ENCODE measurements around the gene GDI1. TPM values are rescaled to one million over a fixed set of nuclear protein-coding genes. Genes with fewer than 3 reads are reported as not detected.

Gene GDI1
- total RNA-seq, 1 experiment from 2014 or later, result 116 TPM

DNA sequence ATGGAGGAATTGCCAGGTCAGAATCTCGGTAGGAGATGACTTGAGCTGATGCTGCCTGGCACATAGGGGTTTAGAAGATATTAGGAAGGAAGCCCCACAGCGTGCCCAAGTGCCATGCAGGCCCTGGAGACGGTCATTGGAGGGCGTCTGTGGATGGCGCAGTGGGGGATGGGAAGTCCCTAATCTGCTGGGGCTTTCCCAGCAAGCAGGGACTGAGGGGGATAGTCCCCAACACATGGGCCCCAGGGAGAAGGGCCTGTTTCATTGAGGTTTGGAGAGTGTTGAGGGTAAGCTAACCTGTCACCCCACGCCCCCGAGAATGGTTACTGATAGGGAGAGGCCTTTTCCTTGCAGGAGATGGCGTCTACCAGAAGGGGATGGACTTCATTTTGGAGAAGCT, 17.8 kb upstream of the GDI1 start:
- TF ChIP-seq EZH2 (IDR thresholded peaks at IDR 0.05; ENCODE audit: low read depth), result no peak
- TF ChIP-seq CTCF (conservative IDR thresholded peaks at IDR 0.05), result no peak
- Histone ChIP-seq H3K9me3 (ENCODE audit: insufficient read depth, low read depth) (no peaks in the 10 kb centered on the region), H2AFZ (no peak overlapping the region), H3K4me1 (replicated peaks; ENCODE audit: insufficient read depth) (no peaks in the 10 kb centered on the region), H3K9me2 (ENCODE audit: insufficient read depth) (no peaks in the 10 kb centered on the region), H3F3A (ENCODE audit: insufficient read depth, low read depth) (no peaks in the 10 kb centered on the region), H4K20me1 (ENCODE audit: insufficient read depth) (no peaks in the 10 kb centered on the region), H3K27ac (no peak overlapping the region), H3K36me3 (ENCODE audit: low read depth) (no peaks in the 10 kb centered on the region), H3K27me3 (ENCODE audit: insufficient read depth, low read depth) (no peaks in the 10 kb centered on the region), H3K4me2 (no peak overlapping the region), H3K79me2 (ENCODE audit: low read depth) (no peaks in the 10 kb centered on the region), H3K4me3 (no peak overlapping the region)
- intact Hi-C loops (cut with micrococcal nuclease; ENCODE audit: unreplicated experiment), result no loop called here
- ChIA-PET POLR2A (ENCODE audit: unreplicated experiment) (interaction anchor here (0.6 to 0.7 kb wide), 2 partner anchors 50 to 89 kb away, joined by 3 to 9 read pairs; no protein-coding TSS in a partner anchor), CTCF (no interaction called here)
- BruUV-seq (replicated peaks), result no TSS peak
- no peak for DNase-seq

DNA sequence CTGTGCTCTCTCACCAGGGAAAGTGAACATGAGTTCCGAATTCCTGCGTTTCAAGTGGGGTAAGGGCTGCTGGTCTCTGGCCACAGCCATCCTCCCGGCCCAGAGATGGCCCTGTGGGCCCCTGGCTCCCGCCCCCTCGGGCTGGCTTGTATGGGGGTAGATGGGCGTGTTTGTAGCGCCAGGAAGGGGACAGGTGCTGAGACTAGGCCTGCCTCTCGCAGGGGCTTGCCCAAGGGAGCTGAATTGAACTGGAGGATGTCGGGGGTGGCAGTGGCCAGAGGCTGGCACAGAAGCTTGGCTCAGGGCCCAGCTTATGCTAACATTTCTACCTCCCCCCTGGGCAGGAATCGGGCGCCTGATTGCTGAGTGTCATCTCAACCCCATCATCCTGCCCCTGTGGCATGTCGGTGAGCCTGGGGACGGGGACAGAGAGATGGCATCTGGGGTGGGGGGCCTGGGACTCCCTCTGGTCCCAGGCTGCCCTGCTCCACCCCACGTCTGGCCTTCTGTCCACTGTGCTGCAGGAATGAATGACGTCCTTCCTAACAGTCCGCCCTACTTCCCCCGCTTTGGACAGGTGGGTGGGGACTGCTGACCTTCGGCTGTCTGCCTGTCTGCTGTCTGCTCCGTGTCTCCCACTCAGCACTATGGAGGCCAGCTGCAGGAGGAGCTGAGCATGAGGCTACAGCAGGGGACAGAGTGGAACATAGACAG, 17.1 kb upstream of the GDI1 start:
- TF ChIP-seq EZH2 (IDR thresholded peaks at IDR 0.05; ENCODE audit: low read depth), result no peak
- TF ChIP-seq CTCF (conservative IDR thresholded peaks at IDR 0.05), result no peak
- H3K9me2 ChIP-seq (ENCODE audit: insufficient read depth), result no peaks in the 10 kb centered on the region
- no peaks in the 10 kb centered on the region for H3K4me1 ChIP-seq (replicated peaks; ENCODE audit: insufficient read depth)
- intact Hi-C loops (cut with micrococcal nuclease; ENCODE audit: unreplicated experiment), result no loop called here
- no peaks in the 10 kb centered on the region for H3K27me3 ChIP-seq (ENCODE audit: insufficient read depth, low read depth)
- no peak overlapping the region for H3K4me3 ChIP-seq
- no peaks in the 10 kb centered on the region for H4K20me1 ChIP-seq (ENCODE audit: insufficient read depth)
- no TSS peak for BruUV-seq (replicated peaks)
- H3K79me2 ChIP-seq (ENCODE audit: low read depth), result no peaks in the 10 kb centered on the region
- no peaks in the 10 kb centered on the region for H3K36me3 ChIP-seq (ENCODE audit: low read depth)
- no peak overlapping the region for H2AFZ ChIP-seq
- no peak overlapping the region for H3K4me2 ChIP-seq
- H3K9me3 ChIP-seq (ENCODE audit: insufficient read depth, low read depth), result no peaks in the 10 kb centered on the region
- H3F3A ChIP-seq (ENCODE audit: insufficient read depth, low read depth), result no peaks in the 10 kb centered on the region
- no peak for DNase-seq
- ChIA-PET POLR2A (ENCODE audit: unreplicated experiment) (interaction anchor here (0.7 kb wide), 1 partner anchor 88 kb away, joined by 3 read pairs; no protein-coding TSS in a partner anchor), CTCF (no interaction called here)
- no peak overlapping the region for H3K27ac ChIP-seq

GRCh38 chrX:154420402-154420756, 16.6 kb upstream of the GDI1 start:
- TF ChIP-seq EZH2 (IDR thresholded peaks at IDR 0.05; ENCODE audit: low read depth) (no peak), CTCF (conservative IDR thresholded peaks at IDR 0.05) (no peak)
- H3K9me3 ChIP-seq (ENCODE audit: insufficient read depth, low read depth), result no peaks in the 10 kb centered on the region
- H3F3A ChIP-seq (ENCODE audit: insufficient read depth, low read depth), result no peaks in the 10 kb centered on the region
- no peak overlapping the region for H3K4me3 ChIP-seq
- no peak overlapping the region for H3K4me2 ChIP-seq
- H3K79me2 ChIP-seq (ENCODE audit: low read depth), result no peaks in the 10 kb centered on the region
- no peak overlapping the region for H3K27ac ChIP-seq
- H3K4me1 ChIP-seq (replicated peaks; ENCODE audit: insufficient read depth), result no peaks in the 10 kb centered on the region
- no TSS peak for BruUV-seq (replicated peaks)
- POLR2A ChIA-PET (ENCODE audit: unreplicated experiment), result no interaction called here
- H3K36me3 ChIP-seq (ENCODE audit: low read depth), result no peaks in the 10 kb centered on the region
- CTCF ChIA-PET, result no interaction called here
- no peaks in the 10 kb centered on the region for H4K20me1 ChIP-seq (ENCODE audit: insufficient read depth)
- no peaks in the 10 kb centered on the region for H3K27me3 ChIP-seq (ENCODE audit: insufficient read depth, low read depth)
- no peaks in the 10 kb centered on the region for H3K9me2 ChIP-seq (ENCODE audit: insufficient read depth)
- intact Hi-C loops (cut with micrococcal nuclease; ENCODE audit: unreplicated experiment), result no loop called here
- DNase-seq, result no peak
- H2AFZ ChIP-seq, result no peak overlapping the region

All from PC-9 (cell line).